ENCODE data around the gene CD300H.
A peak's percentile ranks its signal among the peaks of the same experiment; 100 is the strongest.
"Not testable (repeated sequence)": the region's sequence is repeated elsewhere in the genome, so short reads cannot be mapped to it uniquely, and the experiment has no call there.

The CD300H gene

GRCh38 chr17:74525465-74525725 lies 41.9 kb downstream of the CD300H start:
- no peak for DNase-seq

DNA sequence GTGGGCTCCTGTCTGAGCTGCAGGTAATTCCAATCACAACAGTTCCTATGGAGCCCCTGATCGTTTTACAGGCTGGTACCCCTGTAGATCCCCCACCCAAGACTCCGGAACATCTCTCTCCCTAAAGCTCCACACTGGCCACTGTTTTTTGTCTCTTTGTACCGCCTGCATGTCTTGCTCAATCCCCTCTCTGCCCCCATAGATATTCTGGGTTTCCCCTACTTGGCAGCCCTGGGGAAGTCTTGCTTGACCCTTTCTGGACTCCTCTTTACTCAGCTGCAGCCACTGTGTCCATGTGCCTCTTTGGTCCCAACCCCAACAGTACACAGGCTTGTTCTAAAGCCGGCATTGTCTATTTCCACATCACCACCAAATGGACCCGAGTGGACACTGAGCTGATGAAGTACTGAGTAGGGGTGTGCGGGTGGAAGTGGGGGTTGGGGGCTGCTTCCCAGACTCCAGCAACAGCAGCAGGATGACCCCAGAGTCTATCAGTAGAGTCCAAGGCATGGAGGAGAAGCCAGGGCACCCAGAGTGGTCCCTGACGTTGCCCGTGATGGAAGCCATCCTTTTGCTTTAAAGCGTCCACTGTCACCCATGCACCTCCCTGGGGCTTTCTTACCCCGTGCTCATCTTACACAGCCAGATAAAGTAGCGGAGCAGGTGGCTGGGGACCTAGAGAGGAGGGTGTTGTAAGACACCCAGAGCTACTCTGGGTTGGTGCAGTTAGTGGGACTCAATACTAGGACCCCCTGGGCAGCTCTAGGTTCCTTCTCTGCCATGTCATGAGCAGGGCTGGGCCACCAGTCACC lies 42.5 kb downstream of the CD300H start:
- no peak for DNase-seq

GRCh38 chr17:74523308-74523707 lies 44.0 kb downstream of the CD300H start:
- DNase-seq = no peak

- DNase-seq = no peak
Measured at GRCh38 chr17:74522381-74523105, 44.8 kb downstream of the CD300H start.

- DNase-seq = peak; percentile 33
Measured at GRCh38 chr17:74521701-74522201, 45.6 kb downstream of the CD300H start.

GRCh38 chr17:74520790-74521480 lies 46.4 kb downstream of the CD300H start:
- DNase-seq = no peak

GRCh38 chr17:74520016-74520434 lies 47.3 kb downstream of the CD300H start:
- DNase-seq = peak; percentile 14

DNA sequence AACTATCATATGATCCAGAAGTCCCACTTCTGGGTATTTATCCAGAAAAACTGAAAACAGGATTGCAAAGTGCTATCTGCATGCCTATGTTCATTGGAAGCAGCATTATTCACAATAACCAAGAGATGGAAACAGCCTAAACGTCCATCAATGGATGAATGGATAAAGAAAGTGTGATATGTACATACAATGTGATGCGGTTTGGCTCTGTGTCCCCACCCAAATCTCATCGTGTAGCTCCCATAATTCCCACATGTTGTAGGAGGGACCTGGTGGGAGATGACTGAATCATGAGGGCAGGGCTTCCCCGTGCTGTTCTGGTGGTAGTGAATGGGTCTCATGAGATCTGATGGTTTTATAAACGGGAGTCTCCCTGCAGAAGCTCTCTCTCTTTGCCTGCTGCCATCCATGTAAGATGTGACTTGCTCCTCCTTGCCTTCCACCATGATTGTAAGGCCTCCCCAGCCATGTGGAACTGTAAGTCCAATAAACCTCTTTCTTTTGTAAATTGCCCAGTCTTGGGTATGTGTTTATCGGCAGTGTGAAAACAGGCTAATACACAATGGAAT lies 48.8 kb downstream of the CD300H start:
- DNase-seq = not testable (repeated sequence)

- DNase-seq = no peak
Measured at GRCh38 chr17:74516561-74517328, 50.6 kb downstream of the CD300H start.

DNA sequence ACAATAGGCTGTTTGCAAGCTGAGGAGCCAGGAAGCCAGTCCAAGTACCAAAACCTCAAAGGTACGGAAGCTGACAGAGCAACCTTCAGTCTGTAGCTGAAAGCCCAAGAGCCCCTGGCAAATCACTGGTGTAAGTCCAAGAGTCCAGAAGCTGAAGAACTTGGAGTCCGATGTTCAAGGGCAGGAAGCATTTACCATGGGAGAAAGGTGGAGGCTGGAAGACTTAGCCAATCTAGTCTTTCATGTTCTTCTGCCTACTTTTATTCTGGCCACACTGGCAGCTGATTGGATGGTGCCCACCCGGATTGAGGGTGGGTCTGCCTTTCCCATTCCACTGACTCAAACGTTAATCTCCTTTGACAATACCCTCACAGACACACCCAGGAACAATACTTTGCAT lies 51.4 kb downstream of the CD300H start:
- no peak for DNase-seq

- DNase-seq = no peak
Measured at GRCh38 chr17:74514632-74515334, 52.5 kb downstream of the CD300H start.

GRCh38 chr17:74513987-74514631 lies 53.2 kb downstream of the CD300H start:
- peak; percentile 50 for DNase-seq

DNA sequence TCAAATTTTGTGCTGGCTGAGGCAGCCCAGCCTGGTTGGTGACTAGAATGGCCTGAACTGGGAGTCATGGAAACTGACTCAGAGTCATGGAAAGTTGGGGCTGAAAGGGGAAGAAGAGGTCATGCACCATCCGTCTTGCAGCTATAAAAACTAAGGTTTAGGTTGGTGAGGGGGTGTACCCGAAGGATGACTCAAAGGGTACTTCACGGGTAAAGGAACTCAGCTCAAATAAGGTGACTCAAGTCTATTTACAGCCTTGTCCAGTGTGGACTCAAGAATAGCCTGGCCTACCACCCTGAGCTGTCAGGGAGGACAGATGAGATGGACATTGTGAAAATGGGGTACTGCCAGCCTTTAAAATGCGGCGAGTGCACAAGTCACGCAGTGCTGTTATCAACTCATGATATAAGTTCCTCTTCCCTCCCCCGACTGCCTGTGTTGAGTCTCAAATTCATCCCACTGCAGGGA lies 54.7 kb downstream of the CD300H start:
- DNase-seq = peak; percentile 15

DNA sequence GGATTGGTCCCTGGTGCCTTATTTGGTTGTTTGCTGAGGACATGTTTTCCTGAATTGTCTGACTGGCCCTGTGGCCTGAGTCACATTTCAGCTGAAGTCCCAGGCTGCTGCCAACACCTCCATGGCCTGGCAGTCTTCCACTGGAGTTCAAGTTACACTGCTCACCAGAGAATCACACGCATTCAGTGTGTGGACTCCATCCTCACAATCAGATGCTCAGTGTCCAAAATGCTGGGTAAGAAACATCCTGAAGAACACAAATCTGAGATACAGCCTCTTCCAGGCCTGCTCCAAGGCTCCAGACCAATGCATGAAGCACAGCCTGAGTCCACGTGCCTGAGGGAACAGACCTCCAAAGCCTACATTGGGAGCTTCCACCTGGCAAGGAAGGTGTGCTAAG lies 55.3 kb downstream of the CD300H start:
- no peak for DNase-seq
